Osteoblast (primary cell): ENCODE results near the gene KLK8. TPM values are rescaled to one million over a fixed set of nuclear protein-coding genes. Genes with fewer than 3 reads are reported as not detected.

Experiments used
- DNase-seq: peaks from one replicate; pipeline ENCODE4 v3.0.0; 2011; ENCODE audit warnings: low spot score, mixed read lengths; ENCODE audit not compliant: insufficient read length; ENCODE audit errors: missing footprints
- H2AFZ ChIP-seq: 2 replicates; pipeline ENCODE4 v1.6.0; 2011; ENCODE audit warnings: mild to moderate bottlenecking, low read length
- H3K27ac ChIP-seq: 2 replicates; pipeline ENCODE4 v1.5.1; 2011; ENCODE audit warnings: mild to moderate bottlenecking, low read depth, low read length, moderate library complexity
- H3K27me3 ChIP-seq: 2 replicates; pipeline ENCODE4 v1.6.0; 2012; ENCODE audit warnings: mild to moderate bottlenecking, control low read depth, inconsistent platforms, low read length, moderate library complexity; ENCODE audit not compliant: insufficient read depth
- H3K36me3 ChIP-seq: 2 replicates; pipeline ENCODE4 v1.5.1; 2011; ENCODE audit warnings: mild to moderate bottlenecking, low read length, control low read depth, moderate library complexity; ENCODE audit not compliant: insufficient read depth
- H3K4me1 ChIP-seq: 2 replicates; pipeline ENCODE4 v1.5.1; 2011; ENCODE audit warnings: mild to moderate bottlenecking, low read length, control low read depth, moderate library complexity; ENCODE audit not compliant: insufficient read depth
- H3K4me2 ChIP-seq: 2 replicates; pipeline ENCODE4 v1.6.0; 2011; ENCODE audit warnings: mild to moderate bottlenecking, low read length; ENCODE audit not compliant: insufficient read depth
- H3K4me3 ChIP-seq: fragments of 200-600 bp; sonication (generic); 3 replicates; pipeline ENCODE4 v1.5.1; 2012; ENCODE audit warnings: mild to moderate bottlenecking, low read length, inconsistent platforms; ENCODE audit not compliant: insufficient read depth
- H3K79me2 ChIP-seq: 2 replicates; pipeline ENCODE4 v1.6.0; 2012; ENCODE audit warnings: mild to moderate bottlenecking, low read length, control low read depth, inconsistent platforms; ENCODE audit not compliant: insufficient read depth
- H3K9me3 ChIP-seq: 2 replicates; pipeline ENCODE4 v1.5.1; 2011; ENCODE audit warnings: low read depth, low read length, control low read depth
- H4K20me1 ChIP-seq: 2 replicates; pipeline ENCODE4 v1.6.0; 2012; ENCODE audit warnings: mild to moderate bottlenecking, low read length, control low read depth; ENCODE audit not compliant: insufficient read depth
- CTCF ChIP-seq: IDR thresholded peaks from 2 replicates; pipeline ENCODE4 v1.5.1; 2011; ENCODE audit warnings: mild to moderate bottlenecking, low read depth, low read length, moderate library complexity; ENCODE audit errors: extremely low read depth
- total RNA-seq: library from RNA; depleted of rRNA; stranded (reverse); fragments of >200 nt; gene quantifications from 2 replicates; pipeline ENCODE4 v1.2.3, GENCODE V29; 2012

KLK8 gene
- total RNA-seq, 1 donor, result not detected

- no peaks in the 10 kb centered on the region for H3K27me3 ChIP-seq
- no peak overlapping the region for H3K4me2 ChIP-seq
- H2AFZ ChIP-seq, result no peak overlapping the region
- no peak for TF ChIP-seq CTCF
- no peaks in the 10 kb centered on the region for H3K36me3 ChIP-seq
- no peaks in the 10 kb centered on the region for H4K20me1 ChIP-seq
- no peak for DNase-seq
- no peak overlapping the region for H3K4me3 ChIP-seq
- H3K79me2 ChIP-seq, result no peaks in the 10 kb centered on the region
- H3K9me3 ChIP-seq, result no peaks in the 10 kb centered on the region
- H3K4me1 ChIP-seq, result no peaks in the 10 kb centered on the region
- H3K27ac ChIP-seq, result no peak overlapping the region
Observed at GRCh38 chr19:51010066-51010795, 8.8 kb upstream of the KLK8 start.

GRCh38 chr19:51009061-51009891, 7.9 kb upstream of the KLK8 start:
- H4K20me1 ChIP-seq, result no peaks in the 10 kb centered on the region
- no peak for TF ChIP-seq CTCF

GRCh38 chr19:51007488-51007887, 6.1 kb upstream of the KLK8 start:
- Histone ChIP-seq H4K20me1 (no peaks in the 10 kb centered on the region), H2AFZ (no peak overlapping the region), H3K36me3 (no peaks in the 10 kb centered on the region), H3K9me3 (no peaks in the 10 kb centered on the region), H3K4me3 (no peak overlapping the region), H3K27me3 (no peaks in the 10 kb centered on the region), H3K79me2 (no peaks in the 10 kb centered on the region), H3K4me1 (no peaks in the 10 kb centered on the region), H3K27ac (no peak overlapping the region), H3K4me2 (no peak overlapping the region)
- DNase-seq, result no peak
- TF ChIP-seq CTCF, result no peak

More at GRCh38 chr19:51009061-51009891, 7.9 kb upstream of the KLK8 start:
- H2AFZ ChIP-seq, result no peak overlapping the region
- no peaks in the 10 kb centered on the region for H3K79me2 ChIP-seq
- H3K4me3 ChIP-seq, result no peak overlapping the region
- H3K27me3 ChIP-seq, result no peaks in the 10 kb centered on the region
- no peak overlapping the region for H3K27ac ChIP-seq
- H3K4me1 ChIP-seq, result no peaks in the 10 kb centered on the region
- H3K36me3 ChIP-seq, result no peaks in the 10 kb centered on the region
- H3K4me2 ChIP-seq, result no peak overlapping the region
- no peaks in the 10 kb centered on the region for H3K9me3 ChIP-seq
- DNase-seq, result peak; percentile 53

- no peak for TF ChIP-seq CTCF
- DNase-seq, result no peak
- Histone ChIP-seq H3K27ac (no peak overlapping the region), H3K4me1 (no peaks in the 10 kb centered on the region), H4K20me1 (no peaks in the 10 kb centered on the region), H3K36me3 (no peaks in the 10 kb centered on the region), H3K79me2 (no peaks in the 10 kb centered on the region), H3K27me3 (no peaks in the 10 kb centered on the region), H3K4me3 (no peak overlapping the region), H3K9me3 (no peaks in the 10 kb centered on the region), H2AFZ (no peak overlapping the region), H3K4me2 (no peak overlapping the region)
Observed at GRCh38 chr19:51006406-51006805, 5.0 kb upstream of the KLK8 start.
